NCI-H1694 (cell line): Measurements from ENCODE around the gene OR6S1.

Experiments
- DNase-seq: peaks from one replicate; lab custom pipeline; 2025; lab: John Stamatoyannopoulos, UW

OR6S1 gene, protein sequence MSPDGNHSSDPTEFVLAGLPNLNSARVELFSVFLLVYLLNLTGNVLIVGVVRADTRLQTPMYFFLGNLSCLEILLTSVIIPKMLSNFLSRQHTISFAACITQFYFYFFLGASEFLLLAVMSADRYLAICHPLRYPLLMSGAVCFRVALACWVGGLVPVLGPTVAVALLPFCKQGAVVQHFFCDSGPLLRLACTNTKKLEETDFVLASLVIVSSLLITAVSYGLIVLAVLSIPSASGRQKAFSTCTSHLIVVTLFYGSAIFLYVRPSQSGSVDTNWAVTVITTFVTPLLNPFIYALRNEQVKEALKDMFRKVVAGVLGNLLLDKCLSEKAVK

GRCh38 chr14:20641591-20641990 is at the start of gene OR6S1:
Gene OR6S1 (minus strand): TSS chr14:20641691. CDS start chr14:20641691, 0 bp downstream.
- DNase-seq, result no peak

DNA sequence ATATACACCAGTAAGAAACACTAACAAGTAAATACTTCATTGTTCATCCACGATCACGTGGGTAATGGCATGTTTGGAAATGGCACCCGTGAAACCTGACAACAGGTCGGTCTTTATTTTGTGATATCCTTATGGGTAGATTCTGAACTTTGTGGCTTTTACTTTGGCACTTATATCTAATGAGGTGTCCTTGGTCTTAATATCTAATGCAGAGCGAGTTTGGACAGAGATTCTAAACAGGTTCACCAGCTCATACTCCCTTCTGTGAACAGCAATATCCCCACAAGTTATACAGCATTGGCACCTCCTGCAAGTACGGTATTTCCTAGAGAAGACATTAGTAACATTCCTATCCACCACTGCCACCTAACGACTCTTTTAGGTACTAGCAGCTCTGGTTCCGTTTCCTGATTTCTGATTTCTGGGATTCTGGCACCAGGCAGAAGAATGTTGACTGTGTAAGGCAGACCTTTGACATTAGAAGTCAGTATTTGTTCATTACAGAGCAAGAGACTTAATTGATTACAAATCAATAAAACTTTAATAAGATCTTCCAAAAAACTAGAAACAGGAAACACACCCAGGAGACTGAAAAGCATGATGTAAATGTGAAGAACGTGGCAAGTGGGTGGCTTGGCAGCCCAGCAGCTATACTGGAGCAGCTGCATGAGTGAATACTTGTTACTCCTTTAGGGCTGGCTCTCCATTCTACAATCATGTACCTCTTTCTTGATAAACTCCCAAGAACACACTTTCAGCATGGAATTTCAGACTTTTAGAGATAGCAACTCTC is 49.6 kb upstream of the OR6S1 start:
- peak; percentile 86 for DNase-seq

- DNase-seq, result no peak
These were observed 46.8 kb upstream of the OR6S1 start, which contains the start of gene ANG for GRCh38 chr14:20688167-20688839. Gene ANG (plus strand): TSS chr14:20688764. CDS start chr14:20693565, 4,801 bp downstream.

GRCh38 chr14:20687362-20688166 is 46.1 kb upstream of the OR6S1 start:
- DNase-seq, result no peak

GRCh38 chr14:20686386-20687143 is 45.1 kb upstream of the OR6S1 start:
- DNase-seq, result no peak

DNA sequence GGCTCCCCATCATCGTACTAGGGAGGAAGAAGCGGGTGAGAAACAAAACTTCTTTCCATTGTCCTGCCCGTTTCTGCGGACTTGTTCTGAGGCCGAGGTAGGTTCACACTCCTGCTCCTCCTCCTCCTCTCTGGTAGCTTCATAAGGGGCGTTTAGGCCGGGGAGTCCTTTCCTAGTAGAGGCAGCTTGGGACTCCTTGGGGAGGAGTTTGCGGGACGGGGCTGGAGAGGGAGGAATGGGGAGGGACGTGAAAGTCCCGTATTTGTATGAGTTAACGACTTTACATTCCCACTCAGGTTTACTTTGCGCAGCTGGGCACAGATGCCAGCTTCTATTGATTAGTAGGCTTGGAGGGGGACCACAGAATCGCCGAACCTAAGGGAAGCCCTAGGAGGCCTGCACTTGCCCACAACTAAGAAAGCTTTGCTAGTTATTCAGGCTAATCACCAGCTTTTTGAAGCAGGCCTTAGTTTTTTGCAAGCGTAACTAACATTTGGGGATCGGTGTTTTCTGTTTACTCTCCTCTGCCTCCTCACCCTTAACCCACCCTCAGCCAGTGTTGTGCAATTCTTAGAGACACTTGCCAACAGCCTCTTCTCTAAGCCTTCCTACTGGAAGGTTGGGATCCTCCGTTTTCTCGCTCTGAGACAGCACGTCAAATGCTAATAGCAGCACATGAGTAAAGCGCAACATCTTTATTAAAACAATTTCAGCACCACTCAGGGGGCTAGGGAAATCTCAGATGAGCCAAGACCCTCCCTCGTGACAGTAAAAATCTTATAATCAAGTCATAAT is 43.4 kb upstream of the OR6S1 start:
- no peak for DNase-seq

DNA sequence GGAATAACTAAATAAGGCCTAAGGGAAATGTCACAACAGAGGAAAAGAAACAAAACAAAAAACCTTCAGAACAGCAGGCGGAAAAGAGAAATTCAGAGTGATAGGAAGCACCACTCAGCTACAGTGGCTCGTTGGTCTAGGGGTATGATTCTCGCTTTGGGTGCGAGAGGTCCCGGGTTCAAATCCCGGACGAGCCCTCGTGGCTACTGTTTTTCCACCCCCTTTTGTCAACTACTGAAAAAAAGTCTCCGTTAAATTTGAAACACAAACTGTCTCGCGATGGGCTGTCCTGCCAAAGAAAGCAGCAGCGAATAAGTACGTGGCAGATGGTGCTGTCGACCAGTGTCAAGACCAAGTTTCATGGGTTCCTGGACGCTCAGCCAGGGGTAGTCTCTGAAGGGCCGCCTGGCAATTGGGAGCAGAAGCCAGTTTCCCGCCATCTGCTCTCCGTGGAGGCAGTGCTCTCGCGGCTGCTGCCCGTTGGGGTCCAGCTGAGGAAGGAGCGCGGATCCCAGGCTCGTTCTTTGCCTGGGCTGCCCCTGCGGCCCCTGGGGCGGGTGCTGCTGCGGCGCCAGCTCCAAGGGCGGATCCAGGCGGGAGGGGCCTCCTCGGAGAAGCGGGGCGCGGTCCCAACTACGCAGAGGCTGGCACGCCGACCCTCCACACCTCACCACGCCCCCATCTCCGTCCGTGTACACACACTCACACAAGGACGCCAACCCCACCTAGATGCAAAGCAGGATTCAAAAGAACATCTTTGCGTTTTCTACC is 42.6 kb upstream of the OR6S1 start, which contains the start of gene RNASE4:
Gene RNASE4 (plus strand): TSS at position 670 of the 771 bp plus-strand sequence. CDS start 14,812 bp downstream, outside the sequence.
- peak; percentile 77 for DNase-seq

DNA sequence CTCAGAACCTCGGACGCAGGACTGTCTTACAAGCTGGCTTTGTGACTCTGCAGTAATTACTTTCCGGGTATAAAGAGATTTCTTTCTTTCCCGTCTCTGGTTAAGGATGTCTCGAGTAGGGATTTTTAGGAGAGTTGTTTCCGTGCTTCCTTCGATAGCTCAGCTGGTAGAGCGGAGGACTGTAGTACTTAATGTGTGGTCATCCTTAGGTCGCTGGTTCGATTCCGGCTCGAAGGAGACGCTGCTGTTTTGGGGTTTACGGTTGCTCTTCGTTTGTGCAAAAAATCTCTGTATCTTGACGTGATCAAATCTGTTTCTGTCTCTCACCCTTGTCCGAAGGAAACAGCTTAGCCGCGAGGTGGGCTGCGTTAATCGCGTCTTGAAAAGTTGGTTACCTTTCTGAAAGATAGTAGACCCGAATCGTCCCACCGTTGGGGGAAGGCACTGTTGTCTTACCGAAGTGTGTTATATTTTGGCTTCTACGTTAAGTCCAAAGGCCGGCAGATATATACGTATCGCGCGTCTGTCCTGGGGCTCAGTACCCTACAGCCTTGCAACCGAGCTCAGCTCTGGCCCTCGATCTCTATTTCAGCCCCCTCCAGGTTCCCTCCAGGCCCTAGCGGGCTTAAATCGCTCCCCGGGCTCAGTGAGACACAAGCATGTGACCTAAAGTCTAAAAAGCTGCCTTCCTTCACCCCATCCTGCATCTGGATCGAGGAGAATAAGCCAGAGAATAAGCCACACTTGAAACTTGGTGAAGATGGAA is 41.8 kb upstream of the OR6S1 start:
- DNase-seq, result peak; percentile 95

DNA sequence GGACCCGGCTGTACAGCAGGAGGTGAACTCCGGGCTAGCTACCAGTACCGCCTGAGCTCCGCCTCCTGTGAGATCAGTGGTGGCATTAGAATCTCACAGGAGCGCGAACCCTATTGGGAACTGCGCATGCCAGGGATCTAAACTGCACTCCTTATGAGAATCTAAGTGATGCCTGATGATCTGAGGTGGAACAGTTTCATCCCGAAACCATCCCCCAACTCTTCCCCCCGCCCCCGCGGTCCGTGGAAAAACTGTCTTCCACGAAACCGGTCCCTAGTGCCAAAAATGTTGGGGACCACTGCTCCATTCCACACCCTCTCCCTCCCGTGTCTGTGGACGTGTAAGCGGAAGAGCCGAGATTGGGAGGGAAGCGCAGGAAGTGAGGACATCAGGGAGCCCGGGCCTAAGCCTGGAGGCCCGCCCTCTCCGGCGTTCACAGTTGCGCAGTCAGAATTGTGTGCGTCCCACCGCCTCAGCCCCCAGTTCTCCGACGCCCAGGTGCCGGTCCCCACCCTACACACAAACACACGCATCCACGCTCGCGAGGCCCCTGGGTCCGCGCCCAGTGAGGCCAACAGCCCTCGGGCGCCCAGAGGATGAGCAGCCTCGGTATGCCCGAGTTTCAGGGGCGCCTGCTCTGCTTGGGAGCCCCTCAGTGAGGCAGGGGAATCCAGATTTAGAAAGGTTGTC is 41.1 kb upstream of the OR6S1 start:
- peak; percentile 88 for DNase-seq

GRCh38 chr14:20682127-20682434 is 40.6 kb upstream of the OR6S1 start:
- no peak for DNase-seq

DNA sequence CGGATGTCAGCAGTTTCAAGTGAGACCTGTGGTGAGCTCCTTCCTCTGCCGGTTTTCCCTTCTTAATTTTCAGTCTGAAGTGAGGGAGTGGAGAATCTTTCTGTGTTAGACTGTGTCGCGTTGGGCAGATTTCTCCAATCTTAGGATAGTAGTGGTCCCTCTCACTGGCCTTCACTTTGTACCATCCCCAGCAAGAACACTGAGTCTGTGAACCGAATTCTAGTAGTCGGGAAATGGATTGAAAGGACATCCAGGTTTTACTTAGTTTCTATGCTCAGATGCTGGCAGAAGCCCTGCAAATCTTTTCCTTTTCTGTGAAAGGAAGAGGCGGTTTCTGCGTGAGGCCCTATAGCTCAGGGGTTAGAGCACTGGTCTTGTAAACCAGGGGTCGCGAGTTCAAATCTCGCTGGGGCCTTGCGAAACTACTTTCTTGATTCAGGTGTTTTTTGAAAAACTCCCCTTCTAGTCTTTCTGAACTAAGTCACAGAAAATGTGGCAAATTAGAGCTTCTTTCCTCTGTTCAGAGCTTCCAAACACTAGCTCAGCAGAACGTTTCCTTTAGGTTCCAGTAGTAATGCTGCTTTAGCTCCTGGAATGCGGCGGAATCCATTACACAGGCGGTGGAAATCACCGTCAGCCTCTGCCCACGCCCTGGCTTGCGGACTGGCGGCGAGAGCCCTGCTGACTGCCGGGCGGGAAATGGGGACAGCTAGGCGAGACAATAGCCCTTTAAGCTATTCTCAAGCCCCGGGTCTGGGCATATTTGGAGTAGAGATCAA is 40.0 kb upstream of the OR6S1 start:
- DNase-seq, result peak; percentile 95

DNA sequence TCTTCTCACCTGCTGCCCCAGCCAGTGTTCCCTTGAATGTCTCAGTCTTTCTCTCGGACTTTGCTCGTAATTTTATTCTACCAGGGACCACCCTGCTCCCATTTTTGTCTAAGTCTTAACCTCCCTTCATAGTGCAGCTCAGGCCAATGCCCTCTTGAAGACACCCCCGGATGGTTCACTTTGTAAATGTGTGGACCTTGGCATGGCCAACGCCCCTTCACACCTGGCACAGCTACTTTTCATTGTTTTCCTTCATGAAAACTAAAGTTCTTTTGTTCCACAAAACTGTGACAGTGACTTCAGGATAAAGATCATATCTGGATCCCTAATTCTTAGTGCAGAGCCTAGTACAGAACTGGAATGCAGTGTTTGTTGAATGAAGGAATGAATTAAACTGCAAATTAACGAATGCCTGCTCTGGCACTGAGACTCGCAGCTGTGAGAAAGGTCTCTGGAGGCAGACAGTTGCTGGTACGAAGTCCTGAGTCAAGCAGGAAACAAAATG is 39.4 kb upstream of the OR6S1 start:
- DNase-seq, result no peak

DNA sequence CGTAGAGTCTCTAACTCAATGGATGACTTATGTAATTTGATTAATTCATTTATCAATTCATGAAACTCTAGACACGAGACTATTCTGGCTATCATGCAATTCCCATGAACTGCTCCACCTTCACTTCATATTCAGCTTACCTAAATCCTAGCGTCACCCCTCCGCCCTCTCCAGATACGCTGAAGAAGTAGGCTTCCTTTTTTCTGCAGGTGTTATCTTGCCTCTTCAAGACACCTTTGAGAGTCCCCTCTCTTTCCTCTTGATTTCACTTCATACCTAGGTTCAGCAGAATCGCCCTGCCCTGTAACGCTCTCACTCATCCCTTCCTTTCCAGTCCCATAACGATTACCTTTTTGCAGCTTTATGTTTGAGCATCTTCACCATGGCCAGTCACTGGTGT is 38.9 kb upstream of the OR6S1 start:
- no peak for DNase-seq

- DNase-seq, result no peak
These were observed 38.4 kb upstream of the OR6S1 start for GRCh38 chr14:20679907-20680306.

DNA sequence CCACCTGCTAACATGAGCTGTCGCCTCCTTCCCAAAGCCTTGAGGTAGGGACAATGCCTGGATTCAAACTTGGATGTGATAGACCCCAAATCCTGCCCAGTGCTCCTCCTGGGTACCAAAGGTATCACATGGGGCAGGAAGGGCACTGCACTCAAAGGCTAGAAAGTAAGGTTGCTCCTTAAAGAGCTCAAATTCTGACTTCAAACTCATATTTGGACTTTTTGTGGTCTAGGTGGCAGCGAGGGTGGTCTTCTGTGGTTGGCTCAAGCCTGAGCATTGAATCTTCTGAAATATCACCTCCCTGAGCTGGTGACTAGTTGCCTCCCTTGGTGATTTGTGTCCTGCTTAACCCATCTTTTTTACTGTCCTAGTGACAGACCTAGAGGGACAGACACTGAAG is 34.6 kb upstream of the OR6S1 start:
- no peak for DNase-seq

- DNase-seq, result no peak
These were observed 34.2 kb upstream of the OR6S1 start for GRCh38 chr14:20675669-20676068.
